GM12878 (cell line): Measurements from ENCODE around the gene FKBP6.

ENCODE experiments used
- EP300 ChIP-seq, 2 experiments: fragments of 150-350 bp in 1 of 2; IDR thresholded peaks; 2 replicates each; pipeline ENCODE4 v1.6.1; 2011 to 2012; ENCODE audit warnings: low read depth in 2 of 2, low read length in 2 of 2, borderline replicate concordance in 1 of 2, improper control_type of control experiment in 1 of 2, inconsistent platforms in 1 of 2; ENCODE audit not compliant: control insufficient read depth in 1 of 2
- GABPA ChIP-seq: IDR thresholded peaks from 2 replicates; pipeline ENCODE4 v1.6.1; 2014; ENCODE audit warnings: antibody characterized with exemption, low read depth, mild to moderate bottlenecking, inconsistent platforms
- NFIC ChIP-seq: IDR thresholded peaks from 2 replicates; pipeline ENCODE4 v1.6.1; 2012; ENCODE audit warnings: low read depth, mild to moderate bottlenecking, inconsistent platforms, low read length, moderate library complexity
- TAF1 ChIP-seq: IDR thresholded peaks from 2 replicates; pipeline ENCODE4 v1.6.1; 2011; ENCODE audit warnings: mild to moderate bottlenecking, low read depth, low read length, borderline replicate concordance

- TF ChIP-seq TAF1 (no peak), GABPA (no peak), EP300 (IDR thresholded peaks at IDR 0.05; ENCODE audit: borderline replicate concordance in 1 of 2, control insufficient read depth in 1 of 2, low read depth in 2 of 2, low read length in 2 of 2) (no peak), NFIC (no peak)
Measured at GRCh38 chr7:73395538-73396503, 67.9 kb downstream of the FKBP6 start.
